Caco-2 (cell line): ENCODE results near the gene TENM4. TPM values are rescaled to one million over a fixed set of nuclear protein-coding genes. Genes with fewer than 3 reads are reported as not detected.
"Not testable (repeated sequence)": the region's sequence is repeated elsewhere in the genome, so short reads cannot be mapped to it uniquely, and the experiment has no call there.

Experiments used
- BruUV-seq: library from RNA; stranded (reverse); fragments of 400-500 nt; replicated peaks from 2 replicates; lab custom pipeline; 2021; lab: Mats Ljungman, UMichigan
- CTCF ChIA-PET: fragments of 300-600 bp; sonication (Branson Sonifier 250); formaldehyde crosslinking; loops from one replicate; lab custom pipeline; 2022; ENCODE audit warnings: antibody characterized with exemption; lab: Charles Lee
- POLR2A ChIA-PET: fragments of 300-600 bp; sonication (Branson Sonifier 250); formaldehyde crosslinking; loops from one replicate; lab custom pipeline; 2022; ENCODE audit warnings: antibody characterized with exemption; lab: Charles Lee
- DNase-seq, 2 experiments: peaks; one replicate each; pipeline versions ENCODE4 v3.0.0 to v3.0.0-alpha.2; 2020 to 2022
- H3K27me3 ChIP-seq: replicated peaks from 2 replicates; pipeline ENCODE4 v1.6.0; 2011; ENCODE audit warnings: low read length; ENCODE audit not compliant: control insufficient read depth, insufficient read depth
- H3K36me3 ChIP-seq: 2 replicates; pipeline ENCODE4 v1.5.1; 2011; ENCODE audit warnings: low read length; ENCODE audit not compliant: control insufficient read depth, insufficient read depth
- H3K4me1 ChIP-seq: fragments of 250-450 bp; sonication (Bioruptor Pico); 2 replicates; pipeline ENCODE4 v1.5.1; 2020; ENCODE audit warnings: mild to moderate bottlenecking
- H3K4me3 ChIP-seq: 2 replicates; pipeline ENCODE4 v1.5.1; 2011; ENCODE audit warnings: low read depth, mild to moderate bottlenecking, control low read depth, low read length
- H3K9me3 ChIP-seq: fragments of 250-450 bp; sonication (Bioruptor Pico); 2 replicates; pipeline ENCODE4 v1.5.1; 2020; ENCODE audit warnings: mild to moderate bottlenecking, moderate library complexity
- H3K27ac Mint-ChIP-seq: one replicate; pipeline ENCODE4 v1.8.0; 2022; ENCODE audit warnings: mixed read lengths; ENCODE audit not compliant: unreplicated experiment
- H3K27me3 Mint-ChIP-seq: one replicate; pipeline ENCODE4 v1.8.0; 2022; ENCODE audit warnings: mixed read lengths; ENCODE audit not compliant: insufficient read depth, unreplicated experiment
- H3K36me3 Mint-ChIP-seq: one replicate; pipeline ENCODE4 v1.8.0; 2022; ENCODE audit warnings: mild to moderate bottlenecking, mixed read lengths; ENCODE audit not compliant: insufficient read depth, unreplicated experiment
- H3K4me1 Mint-ChIP-seq: one replicate; pipeline ENCODE4 v1.8.0; 2022; ENCODE audit warnings: low read depth, mixed read lengths; ENCODE audit not compliant: unreplicated experiment
- H3K4me3 Mint-ChIP-seq: one replicate; pipeline ENCODE4 v1.8.0; 2022; ENCODE audit warnings: mild to moderate bottlenecking, moderate library complexity, mixed read lengths; ENCODE audit not compliant: unreplicated experiment
- H3K9me3 Mint-ChIP-seq: one replicate; pipeline ENCODE4 v1.8.0; 2022; ENCODE audit warnings: mixed read lengths; ENCODE audit not compliant: unreplicated experiment
- CTCF ChIP-seq, 2 experiments: fragments of 200-600 bp in 1 of 2; IDR thresholded peaks; 1 replicate in 1 of 2; 2 replicates in 1 of 2; pipeline versions ENCODE4 v1.5.1 to v1.8.0; 2011 to 2022; ENCODE audit warnings: antibody characterized with exemption in 1 of 2, control low read depth in 1 of 2, inconsistent platforms in 1 of 2, low read depth in 1 of 2, low read length in 1 of 2, mild to moderate bottlenecking in 1 of 2, moderate library complexity in 1 of 2; ENCODE audit not compliant: insufficient read depth in 1 of 2, severe bottlenecking in 1 of 2, unreplicated experiment in 1 of 2
- intact Hi-C: fragments of 100-400 bp; cut with micrococcal nuclease; formaldehyde crosslinking; loops from one replicate; pipeline ENCODE4 v1.10.0; 2022; ENCODE audit not compliant: unreplicated experiment
- total RNA-seq: library from RNA; stranded (reverse); gene quantifications from 2 replicates; pipeline ENCODE4 v1.2.3, GENCODE V29; 2022

The TENM4 gene
- total RNA-seq, 1 experiment from 2014 or later, result 1.1 TPM

GRCh38 chr11:78615724-78616123 is 825.1 kb downstream of the TENM4 start:
- H3K36me3 ChIP-seq, result no peaks in the 10 kb centered on the region
- H3K4me1 ChIP-seq, result peaks cover 9% of the 10 kb centered on the region
- ChIA-PET CTCF (no interaction called here), POLR2A (no interaction called here)
- peak in 1 of 2 experiments; percentile 25 for DNase-seq
- no peaks in the 10 kb centered on the region for H3K27me3 ChIP-seq
- Mint-ChIP-seq H3K27me3 (no peaks in the 10 kb centered on the region), H3K4me3 (no peak overlapping the region), H3K36me3 (no peaks in the 10 kb centered on the region), H3K27ac (no peak overlapping the region), H3K9me3 (peaks cover 42% of the 10 kb centered on the region), H3K4me1 (peaks cover 14% of the 10 kb centered on the region)
- intact Hi-C loops, result no loop called here
- H3K4me3 ChIP-seq, result no peak overlapping the region
- peak; percentile 43 for TF ChIP-seq CTCF (IDR thresholded peaks at IDR 0.05; ENCODE audit: insufficient read depth in 1 of 2, low read depth in 1 of 2, low read length in 1 of 2, severe bottlenecking in 1 of 2, unreplicated experiment in 1 of 2)
- peaks cover 17% of the 10 kb centered on the region for H3K9me3 ChIP-seq
- no TSS peak for BruUV-seq

- TF ChIP-seq CTCF (IDR thresholded peaks at IDR 0.05; ENCODE audit: insufficient read depth in 1 of 2, low read depth in 1 of 2, low read length in 1 of 2, severe bottlenecking in 1 of 2, unreplicated experiment in 1 of 2), result no peak
- no peaks in the 10 kb centered on the region for H3K27me3 Mint-ChIP-seq
- Histone ChIP-seq H3K27me3 (no peaks in the 10 kb centered on the region), H3K4me3 (no peak overlapping the region), H3K36me3 (no peaks in the 10 kb centered on the region), H3K4me1 (peaks cover 9% of the 10 kb centered on the region), H3K9me3 (peaks cover 12% of the 10 kb centered on the region)
- peaks cover 14% of the 10 kb centered on the region for H3K4me1 Mint-ChIP-seq
- no TSS peak for BruUV-seq
- peak in 1 of 2 experiments; percentile 45 for DNase-seq
- no peak overlapping the region for H3K4me3 Mint-ChIP-seq
- intact Hi-C loops, result no loop called here
- peak overlapping the region; percentile 24 for H3K27ac Mint-ChIP-seq
- ChIA-PET POLR2A (no interaction called here), CTCF (no interaction called here)
- peaks cover 27% of the 10 kb centered on the region for H3K9me3 Mint-ChIP-seq
- no peaks in the 10 kb centered on the region for H3K36me3 Mint-ChIP-seq
Observed at GRCh38 chr11:78613378-78613813, 827.4 kb downstream of the TENM4 start.

GRCh38 chr11:78612721-78613377 is 828.0 kb downstream of the TENM4 start:
- Mint-ChIP-seq H3K9me3 (peaks cover 27% of the 10 kb centered on the region), H3K4me3 (no peak overlapping the region), H3K27me3 (no peaks in the 10 kb centered on the region), H3K36me3 (no peaks in the 10 kb centered on the region), H3K27ac (peak overlapping the region; percentile 24), H3K4me1 (peaks cover 14% of the 10 kb centered on the region)
- DNase-seq, result no peak
- H3K9me3 ChIP-seq, result peaks cover 9% of the 10 kb centered on the region
- no peaks in the 10 kb centered on the region for H3K36me3 ChIP-seq
- no peak for TF ChIP-seq CTCF (IDR thresholded peaks at IDR 0.05; ENCODE audit: insufficient read depth in 1 of 2, low read depth in 1 of 2, low read length in 1 of 2, severe bottlenecking in 1 of 2, unreplicated experiment in 1 of 2)
- ChIA-PET POLR2A (no interaction called here), CTCF (no interaction called here)
- H3K27me3 ChIP-seq, result no peaks in the 10 kb centered on the region
- BruUV-seq, result no TSS peak
- no peak overlapping the region for H3K4me3 ChIP-seq
- H3K4me1 ChIP-seq, result peaks cover 9% of the 10 kb centered on the region
- intact Hi-C loops, result no loop called here

DNA sequence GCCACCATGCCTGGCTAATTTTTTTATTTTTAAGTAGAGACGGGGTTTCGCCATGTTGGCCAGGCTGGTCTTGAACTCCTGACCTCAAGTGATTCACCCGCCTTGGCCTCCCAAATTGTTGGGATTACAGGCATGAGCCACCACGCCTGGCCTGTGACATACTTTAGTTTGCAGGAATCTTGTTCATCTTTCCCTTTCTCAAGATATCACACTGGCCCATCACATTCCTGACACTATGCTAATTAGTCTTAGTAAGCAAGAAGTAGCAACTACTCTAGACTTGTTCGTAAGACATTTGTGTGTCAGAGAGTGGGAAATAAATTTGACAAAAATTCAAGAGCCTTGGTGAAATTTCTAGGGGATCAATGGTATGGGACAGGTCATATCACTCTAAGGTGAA is 831.5 kb downstream of the TENM4 start:
- H3K4me3 ChIP-seq, H3K36me3 Mint-ChIP-seq, intact Hi-C loops, H3K36me3 ChIP-seq, H3K27me3 Mint-ChIP-seq, H3K4me1 ChIP-seq, BruUV-seq, DNase-seq, H3K27ac Mint-ChIP-seq, CTCF ChIA-PET, H3K27me3 ChIP-seq, POLR2A ChIA-PET, H3K4me3 Mint-ChIP-seq: not testable (repeated sequence)
- peaks cover 23% of the 10 kb centered on the region for H3K9me3 Mint-ChIP-seq
- peaks cover 14% of the 10 kb centered on the region for H3K4me1 Mint-ChIP-seq
- peaks cover 13% of the 10 kb centered on the region; the same call in 1 of the 2 replicates for H3K9me3 ChIP-seq
